Kidney (tissue), 14 donors: Measurements from ENCODE around the gene STEEP1. TPM values are rescaled to one million over a fixed set of nuclear protein-coding genes. Genes with fewer than 3 reads are reported as not detected.

Source experiments
- DNase-seq, 5 donors: peaks; one replicate each; pipeline ENCODE4 v3.0.0-alpha.2; 2013 to 2020
- FAIRE-seq: peaks from 2 replicates; lab custom pipeline; 2012; peaks lifted over from hg19 to GRCh38; lab: Jason Lieb, UNC
- H3K27ac ChIP-seq, 2 donors: one replicate each; pipeline ENCODE4 v1.7.0; 2013; ENCODE audit warnings: low read depth in 2 of 2, low read length in 2 of 2, inconsistent platforms in 1 of 2
- H3K27me3 ChIP-seq: one replicate; pipeline ENCODE4 v1.7.1; 2013; ENCODE audit warnings: low read length, inconsistent platforms; ENCODE audit not compliant: control insufficient read depth, insufficient read depth
- H3K36me3 ChIP-seq, 3 donors: one replicate each; pipeline versions ENCODE4 v1.7.0 to v1.7.1; 2013; ENCODE audit warnings: low read length in 3 of 3, control low read depth in 1 of 3, inconsistent platforms in 1 of 3; ENCODE audit not compliant: insufficient read depth in 3 of 3, control insufficient read depth in 2 of 3
- H3K4me1 ChIP-seq, 3 donors: one replicate each; pipeline versions ENCODE4 v1.7.0 to v1.7.1; 2013; ENCODE audit warnings: low read length in 3 of 3, inconsistent platforms in 1 of 3, low read depth in 1 of 3; ENCODE audit not compliant: control insufficient read depth in 2 of 3, insufficient read depth in 2 of 3
- H3K4me3 ChIP-seq, 3 donors: one replicate each; pipeline versions ENCODE4 v1.7.0 to v1.8.1; 2013; ENCODE audit warnings: low read length in 3 of 3, control low read depth in 1 of 3, inconsistent platforms in 1 of 3
- H3K9ac ChIP-seq, 3 donors: one replicate each; pipeline versions ENCODE4 v1.7.0 to v1.7.1; 2013; ENCODE audit warnings: low read length in 3 of 3, control low read depth in 1 of 3, inconsistent platforms in 1 of 3
- H3K9me3 ChIP-seq, 3 donors: one replicate each; pipeline versions ENCODE4 v1.7.0 to v1.7.1; 2013; ENCODE audit warnings: low read length in 3 of 3, control low read depth in 1 of 3, inconsistent platforms in 1 of 3; ENCODE audit not compliant: control insufficient read depth in 2 of 3, insufficient read depth in 1 of 3
- intact Hi-C: fragments of 100-400 bp; cut with DNase I; formaldehyde crosslinking; loops from one replicate; pipeline ENCODE4 v1.11.1; 2022
- polyA plus RNA-seq: library from polyadenylated mRNA; stranded (reverse); fragments of 350-450 nt; fragmentation: Illumina TruSeq; extraction: RNeasy Lipid Tissue Mini Kit (QIAGEN cat#74804); gene quantifications from one replicate; pipeline ENCODE4 v1.2.3, GENCODE V29; 2014; ENCODE audit warnings: low read depth, low replicate concordance; ENCODE audit not compliant: insufficient read depth
- total RNA-seq: library from RNA; stranded (reverse); fragmentation: NEBNext Ultra II Directional; extraction: Animal tissue kit (Norgen Biotek cat#: 25700); gene quantifications from one replicate; pipeline ENCODE4 v1.2.1, GENCODE V29; 2021
- TF ChIP-seq, protein P1 (sequence below): IDR thresholded peaks from 3 replicates; pipeline ENCODE4 v1.5.1; 2012; ENCODE audit warnings: mild to moderate bottlenecking, moderate library complexity, borderline replicate concordance; ENCODE audit not compliant: insufficient read depth; ENCODE audit errors: extremely low read depth
- donor health status: control.
- donor health status: control.
- donor health status: control.
- donor health status: control.
- donor health status: control.
- donor health status: DM: yes; HTN: yes; CAD: no.
- donor health status: Normal renal cell carcinoma (clear cell type).

The STEEP1 gene
- total and polyA plus RNA-seq, 2 donors from 2014 or later, result 23.7 to 24.2 TPM

DNA sequence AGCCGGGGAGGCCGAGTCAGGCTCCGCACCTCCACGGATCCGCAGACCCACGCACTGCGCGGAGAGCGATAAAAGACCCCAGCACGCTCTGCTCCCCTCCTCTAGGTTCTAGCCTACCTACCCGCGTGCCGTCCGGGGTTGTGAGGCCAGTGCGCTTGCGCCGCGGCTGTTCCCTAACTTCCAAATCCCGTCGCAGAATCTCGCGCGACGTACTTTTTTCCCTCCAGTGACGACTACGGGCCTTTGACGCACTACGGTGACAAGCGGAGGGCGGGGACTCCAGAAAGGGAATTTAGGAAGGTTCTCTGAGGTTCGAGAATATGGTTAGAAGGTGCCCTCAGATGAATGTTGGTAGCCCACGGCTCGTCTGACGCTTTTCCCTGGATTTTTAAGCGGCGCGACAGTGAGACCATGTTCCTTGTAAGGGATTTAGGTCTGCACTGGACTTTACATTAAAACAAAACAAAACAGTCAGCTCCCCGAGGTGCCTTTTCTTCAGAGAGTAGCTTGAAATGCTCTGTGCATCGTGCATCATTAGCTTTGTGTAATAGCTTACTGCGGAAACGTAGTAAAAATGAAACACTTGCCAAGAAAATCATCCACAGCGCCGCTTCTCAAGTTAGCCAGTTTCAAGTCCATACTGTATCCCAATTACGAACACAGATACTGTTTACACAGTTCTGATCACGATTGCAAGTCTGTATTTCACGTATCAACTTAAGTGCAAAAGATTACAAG is 41.2 kb upstream of the STEEP1 start, which contains the start of gene NKRF:
NKRF (minus strand) TSS at position 145 of the 738 bp plus-strand sequence.
- H3K36me3 ChIP-seq, result no peaks in the 10 kb centered on the region
- H3K27ac ChIP-seq, result peak within 1 kb of the TSS; percentile 95 to 98
- peak; percentile 60 for FAIRE-seq
- no peaks in the 10 kb centered on the region for H3K9me3 ChIP-seq
- peak within 1 kb of the TSS; percentile 90 to 91 (median 91) for H3K4me3 ChIP-seq
- DNase-seq, result peak; percentile 93 to 97 (median 96)
- intact Hi-C loops, result no loop called here
- TF ChIP-seq, protein P1, sequence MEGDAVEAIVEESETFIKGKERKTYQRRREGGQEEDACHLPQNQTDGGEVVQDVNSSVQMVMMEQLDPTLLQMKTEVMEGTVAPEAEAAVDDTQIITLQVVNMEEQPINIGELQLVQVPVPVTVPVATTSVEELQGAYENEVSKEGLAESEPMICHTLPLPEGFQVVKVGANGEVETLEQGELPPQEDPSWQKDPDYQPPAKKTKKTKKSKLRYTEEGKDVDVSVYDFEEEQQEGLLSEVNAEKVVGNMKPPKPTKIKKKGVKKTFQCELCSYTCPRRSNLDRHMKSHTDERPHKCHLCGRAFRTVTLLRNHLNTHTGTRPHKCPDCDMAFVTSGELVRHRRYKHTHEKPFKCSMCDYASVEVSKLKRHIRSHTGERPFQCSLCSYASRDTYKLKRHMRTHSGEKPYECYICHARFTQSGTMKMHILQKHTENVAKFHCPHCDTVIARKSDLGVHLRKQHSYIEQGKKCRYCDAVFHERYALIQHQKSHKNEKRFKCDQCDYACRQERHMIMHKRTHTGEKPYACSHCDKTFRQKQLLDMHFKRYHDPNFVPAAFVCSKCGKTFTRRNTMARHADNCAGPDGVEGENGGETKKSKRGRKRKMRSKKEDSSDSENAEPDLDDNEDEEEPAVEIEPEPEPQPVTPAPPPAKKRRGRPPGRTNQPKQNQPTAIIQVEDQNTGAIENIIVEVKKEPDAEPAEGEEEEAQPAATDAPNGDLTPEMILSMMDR, result no peak
- H3K4me1 ChIP-seq, result peaks cover 0 to 2% (median 0%) of the 10 kb centered on the region in 3 donors
- H3K9ac ChIP-seq, result peak within 1 kb of the TSS; percentile 77 to 87 (median 79)
- no peaks in the 10 kb centered on the region for H3K27me3 ChIP-seq

DNA sequence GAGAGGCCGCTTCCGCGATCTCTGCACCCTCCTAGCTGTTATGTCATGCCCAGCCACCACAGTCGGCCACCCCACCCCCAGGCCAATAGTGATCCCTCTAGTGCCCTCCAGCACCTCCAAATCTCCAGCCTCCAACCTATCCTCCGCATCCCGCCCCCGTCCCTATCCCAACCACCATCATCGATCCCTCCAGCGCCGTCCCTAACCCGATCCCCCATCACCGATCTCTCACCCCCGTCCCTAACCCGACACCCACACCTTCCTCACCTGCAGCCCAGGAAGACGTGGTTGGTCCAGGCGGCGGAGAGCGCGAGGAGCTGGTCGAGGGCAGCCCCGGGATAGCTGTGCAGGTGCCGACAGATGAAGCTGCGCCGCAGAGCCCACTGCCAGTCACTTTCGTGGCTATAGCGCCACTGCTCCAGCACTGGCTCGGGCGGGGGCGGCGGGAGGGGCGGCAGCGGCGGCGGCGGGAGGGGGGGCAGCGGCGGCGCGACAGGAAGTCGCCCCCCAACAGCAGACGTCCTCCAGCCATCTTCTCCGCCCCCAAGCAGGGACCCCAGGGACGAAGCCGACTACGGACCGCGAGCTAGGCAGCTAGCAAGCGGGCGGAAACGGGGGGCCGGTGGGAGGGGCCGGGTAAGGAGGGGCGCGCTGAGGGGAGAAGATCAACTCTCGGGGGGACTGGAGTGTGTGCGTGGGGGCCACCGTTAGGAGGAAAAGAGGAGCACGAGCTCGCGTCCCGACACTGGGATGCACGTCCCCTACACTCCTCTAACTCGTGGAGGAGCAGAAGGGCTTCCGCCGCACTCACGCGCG is 40.5 kb upstream of the STEEP1 start:
- no peaks in the 10 kb centered on the region for H3K27me3 ChIP-seq
- peak overlapping the region; percentile 65 to 87 (median 79) for H3K9ac ChIP-seq
- DNase-seq (peak in 4 of 5 donors; percentile 28 to 81 (median 60)), FAIRE-seq (no peak)
- peak overlapping the region; percentile 92 to 95 for H3K27ac ChIP-seq
- H3K36me3 ChIP-seq, result no peaks in the 10 kb centered on the region
- H3K9me3 ChIP-seq, result no peaks in the 10 kb centered on the region
- TF ChIP-seq, protein P1, result no peak
- H3K4me1 ChIP-seq, result peaks cover 0 to 2% (median 0%) of the 10 kb centered on the region in 3 donors
- intact Hi-C loops, result no loop called here
- peak overlapping the region; percentile 90 to 91 (median 91) for H3K4me3 ChIP-seq

DNA sequence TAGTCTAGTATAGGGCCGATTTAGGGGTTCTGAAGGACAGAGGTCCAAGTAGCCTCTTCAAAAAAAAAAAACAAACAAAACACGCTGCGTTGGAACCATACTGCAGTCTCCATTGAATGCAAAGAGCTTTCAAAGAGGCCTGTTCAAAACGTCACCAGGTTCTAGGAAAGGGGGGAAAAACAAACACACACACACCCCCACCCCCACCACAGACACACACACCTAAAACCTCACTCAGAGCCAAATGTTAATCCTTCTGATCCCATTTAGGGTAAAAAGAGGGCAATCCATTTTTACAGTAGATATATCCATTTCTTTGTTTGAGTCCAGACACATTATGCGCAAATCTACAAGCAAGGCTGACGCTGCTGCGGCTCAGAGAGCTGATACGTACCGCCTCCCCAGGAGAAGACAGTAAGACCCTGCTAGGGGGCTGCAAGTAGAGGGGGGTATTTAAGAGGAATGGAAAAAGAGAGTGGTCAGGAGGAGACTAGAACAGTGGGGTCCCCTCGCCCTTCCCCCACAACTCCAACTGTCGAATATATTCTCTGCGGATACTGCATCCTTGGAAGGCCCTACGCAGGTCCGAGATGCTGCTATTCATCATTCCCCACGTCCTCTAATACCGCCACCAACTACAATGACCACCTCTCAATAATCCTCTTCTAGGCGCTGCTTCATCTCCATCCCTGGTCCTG is 39.7 kb upstream of the STEEP1 start:
- intact Hi-C loops, result no loop called here
- H3K9ac ChIP-seq, result peak overlapping the region; percentile 1 to 65 (median 58)

More for the DNA sequence above, 39.7 kb upstream of the STEEP1 start:
- peaks cover 0 to 2% (median 0%) of the 10 kb centered on the region in 3 donors for H3K4me1 ChIP-seq
- H3K36me3 ChIP-seq, result no peaks in the 10 kb centered on the region
- H3K9me3 ChIP-seq, result no peaks in the 10 kb centered on the region
- peak overlapping the region; percentile 61 to 90 (median 70) for H3K4me3 ChIP-seq
- DNase-seq (peak in 1 of 5 donors; percentile 11), FAIRE-seq (no peak)
- H3K27me3 ChIP-seq, result no peaks in the 10 kb centered on the region
- peak overlapping the region in 1 of 2 donors; percentile 65 for H3K27ac ChIP-seq
- TF ChIP-seq, protein P1, result no peak
